Measurements from ENCODE around the gene BRIP1.

Gene BRIP1

GRCh38 chr17:61817452-61817851, 45.9 kb downstream of the BRIP1 start:
- TF ChIP-seq, protein P1, sequence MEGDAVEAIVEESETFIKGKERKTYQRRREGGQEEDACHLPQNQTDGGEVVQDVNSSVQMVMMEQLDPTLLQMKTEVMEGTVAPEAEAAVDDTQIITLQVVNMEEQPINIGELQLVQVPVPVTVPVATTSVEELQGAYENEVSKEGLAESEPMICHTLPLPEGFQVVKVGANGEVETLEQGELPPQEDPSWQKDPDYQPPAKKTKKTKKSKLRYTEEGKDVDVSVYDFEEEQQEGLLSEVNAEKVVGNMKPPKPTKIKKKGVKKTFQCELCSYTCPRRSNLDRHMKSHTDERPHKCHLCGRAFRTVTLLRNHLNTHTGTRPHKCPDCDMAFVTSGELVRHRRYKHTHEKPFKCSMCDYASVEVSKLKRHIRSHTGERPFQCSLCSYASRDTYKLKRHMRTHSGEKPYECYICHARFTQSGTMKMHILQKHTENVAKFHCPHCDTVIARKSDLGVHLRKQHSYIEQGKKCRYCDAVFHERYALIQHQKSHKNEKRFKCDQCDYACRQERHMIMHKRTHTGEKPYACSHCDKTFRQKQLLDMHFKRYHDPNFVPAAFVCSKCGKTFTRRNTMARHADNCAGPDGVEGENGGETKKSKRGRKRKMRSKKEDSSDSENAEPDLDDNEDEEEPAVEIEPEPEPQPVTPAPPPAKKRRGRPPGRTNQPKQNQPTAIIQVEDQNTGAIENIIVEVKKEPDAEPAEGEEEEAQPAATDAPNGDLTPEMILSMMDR (IDR thresholded peaks at IDR 0.05; ENCODE audit: low read depth, low read length), result no peak
- no peak overlapping the region for H3K4me3 ChIP-seq (ENCODE audit: low read depth, low read length)

GRCh38 chr17:61816538-61816937, 46.8 kb downstream of the BRIP1 start:
- TF ChIP-seq, protein P1 (IDR thresholded peaks at IDR 0.05; ENCODE audit: low read depth, low read length), result no peak
- no peak overlapping the region for H3K4me3 ChIP-seq (ENCODE audit: low read depth, low read length)

DNA sequence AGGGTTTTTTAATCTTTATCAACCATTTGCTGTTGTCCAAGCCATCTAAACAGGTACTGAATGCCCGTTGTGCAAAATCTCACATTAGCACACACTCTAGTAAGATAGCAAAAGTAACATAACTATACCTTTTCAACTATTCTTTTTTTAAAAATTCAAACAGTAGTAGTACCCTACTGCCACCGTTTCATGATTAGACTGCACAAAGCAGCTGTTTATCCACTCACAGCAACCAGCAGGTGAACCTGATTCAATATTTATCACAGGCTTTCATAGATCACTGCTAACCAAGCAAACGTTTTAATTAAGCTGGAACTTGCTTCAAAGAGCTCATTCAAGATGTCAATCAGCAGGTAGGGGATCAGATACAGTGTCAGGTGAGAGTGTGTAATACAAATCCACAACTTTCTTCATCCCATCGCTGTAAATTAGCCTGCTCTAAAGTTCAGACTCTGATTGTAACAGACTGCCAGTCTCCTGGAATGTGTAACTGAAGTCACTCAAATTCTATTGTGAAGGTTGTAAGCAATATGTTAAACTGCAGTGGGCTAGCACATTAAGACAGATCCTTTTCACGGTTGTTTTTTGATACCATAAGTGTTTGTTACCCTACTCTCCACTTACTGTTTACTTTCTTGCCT, 47.3 kb downstream of the BRIP1 start:
- no peak overlapping the region for H3K4me3 ChIP-seq (ENCODE audit: low read depth, low read length)
- TF ChIP-seq, protein P1 (IDR thresholded peaks at IDR 0.05; ENCODE audit: low read depth, low read length), result no peak

- H3K4me3 ChIP-seq (ENCODE audit: low read depth, low read length), result no peak overlapping the region
- TF ChIP-seq, protein P1 (IDR thresholded peaks at IDR 0.05; ENCODE audit: low read depth, low read length), result no peak
These were observed 48.8 kb downstream of the BRIP1 start for GRCh38 chr17:61814485-61814884.

- no peak overlapping the region for H3K4me3 ChIP-seq (ENCODE audit: low read depth, low read length)
- TF ChIP-seq, protein P1 (IDR thresholded peaks at IDR 0.05; ENCODE audit: low read depth, low read length), result no peak
These were observed 50.1 kb downstream of the BRIP1 start for GRCh38 chr17:61813211-61813610.

- TF ChIP-seq, protein P1 (IDR thresholded peaks at IDR 0.05; ENCODE audit: low read depth, low read length), result no peak
- H3K4me3 ChIP-seq (ENCODE audit: low read depth, low read length), result no peak overlapping the region
These were observed 50.6 kb downstream of the BRIP1 start for GRCh38 chr17:61812747-61813146.

- H3K4me3 ChIP-seq (ENCODE audit: low read depth, low read length), result no peak overlapping the region
- TF ChIP-seq, protein P1 (IDR thresholded peaks at IDR 0.05; ENCODE audit: low read depth, low read length), result no peak
These were observed 53.4 kb downstream of the BRIP1 start for GRCh38 chr17:61809816-61810392.

Measured in WI38 (cell line).